Mesothelial cell of epicardium (in vitro differentiated cells): ENCODE measurements around the gene CDT1. TPM values are rescaled to one million over a fixed set of nuclear protein-coding genes. Genes with fewer than 3 reads are reported as not detected.
A peak's percentile ranks its signal among the peaks of the same experiment; 100 is the strongest.

Experiments used
- DNase-seq, 2 experiments: peaks; one replicate each; pipeline ENCODE4 v3.0.0; 2021; ENCODE audit warnings: low spot score in 2 of 2; ENCODE audit not compliant: unreplicated experiment in 2 of 2
- H3K27ac Mint-ChIP-seq: 2 replicates; pipeline ENCODE4 v1.8.0; 2021; ENCODE audit warnings: mixed read lengths
- H3K27me3 Mint-ChIP-seq: 2 replicates; pipeline ENCODE4 v1.8.0; 2021; ENCODE audit warnings: low read depth, mixed read lengths
- H3K36me3 Mint-ChIP-seq: 2 replicates; pipeline ENCODE4 v1.8.0; 2021; ENCODE audit warnings: mixed read lengths
- H3K4me1 Mint-ChIP-seq: 2 replicates; pipeline ENCODE4 v1.8.0; 2021; ENCODE audit warnings: mixed read lengths
- H3K4me3 Mint-ChIP-seq: 2 replicates; pipeline ENCODE4 v1.8.0; 2021; ENCODE audit warnings: mild to moderate bottlenecking, moderate library complexity, mixed read lengths
- H3K9me3 Mint-ChIP-seq: 2 replicates; pipeline ENCODE4 v1.8.0; 2021; ENCODE audit warnings: mixed read lengths
- CTCF ChIP-seq: fragments of 200-600 bp; sonication (generic); IDR thresholded peaks from one replicate; pipeline ENCODE4 v1.5.0; 2021; ENCODE audit warnings: antibody characterized with exemption; ENCODE audit not compliant: unreplicated experiment
- total RNA-seq: library from RNA; stranded (reverse); gene quantifications from 3 replicates; pipeline ENCODE4 v1.2.1, GENCODE V29; 2021

The CDT1 gene
- total RNA-seq, 1 donor from 2014 or later = 15.9 TPM

- Mint-ChIP-seq H3K4me1 (peaks cover 13% of the 10 kb centered on the region), H3K9me3 (no peaks in the 10 kb centered on the region), H3K27me3 (no peaks in the 10 kb centered on the region), H3K36me3 (no peaks in the 10 kb centered on the region), H3K4me3 (no peak overlapping the region), H3K27ac (no peak overlapping the region)
- DNase-seq = no peak
- TF ChIP-seq CTCF = no peak
These were observed 9.9 kb downstream of the CDT1 start for GRCh38 chr16:88813269-88814143.

- no peak for TF ChIP-seq CTCF
- Mint-ChIP-seq H3K9me3 (no peaks in the 10 kb centered on the region), H3K36me3 (no peaks in the 10 kb centered on the region), H3K4me1 (peaks cover 13% of the 10 kb centered on the region), H3K4me3 (no peak overlapping the region), H3K27me3 (no peaks in the 10 kb centered on the region), H3K27ac (no peak overlapping the region)
- no peak for DNase-seq
These were observed 10.5 kb downstream of the CDT1 start for GRCh38 chr16:88814144-88814502.

GRCh38 chr16:88815227-88815626 is 11.6 kb downstream of the CDT1 start:
- Mint-ChIP-seq H3K36me3 (no peaks in the 10 kb centered on the region), H3K4me1 (peaks cover 8% of the 10 kb centered on the region), H3K27me3 (no peaks in the 10 kb centered on the region), H3K9me3 (no peaks in the 10 kb centered on the region), H3K27ac (no peak overlapping the region), H3K4me3 (no peak overlapping the region)
- no peak for TF ChIP-seq CTCF
- no peak for DNase-seq

- no peaks in the 10 kb centered on the region for H3K36me3 Mint-ChIP-seq
- no peaks in the 10 kb centered on the region for H3K27me3 Mint-ChIP-seq
- TF ChIP-seq CTCF = peak; percentile 59
- peaks cover 2% of the 10 kb centered on the region for H3K4me1 Mint-ChIP-seq
- no peak overlapping the region for H3K27ac Mint-ChIP-seq
- no peak overlapping the region for H3K4me3 Mint-ChIP-seq
- DNase-seq = peak in 1 of 2 experiments; percentile 63
- no peaks in the 10 kb centered on the region for H3K9me3 Mint-ChIP-seq
These were observed 12.5 kb downstream of the CDT1 start for GRCh38 chr16:88815901-88816589.

- no peak for TF ChIP-seq CTCF
- Mint-ChIP-seq H3K4me1 (peaks cover under 1% of the 10 kb centered on the region), H3K27ac (no peak overlapping the region), H3K36me3 (no peaks in the 10 kb centered on the region), H3K9me3 (no peaks in the 10 kb centered on the region), H3K4me3 (no peak overlapping the region), H3K27me3 (no peaks in the 10 kb centered on the region)
- no peak for DNase-seq
These were observed 13.3 kb downstream of the CDT1 start for GRCh38 chr16:88816736-88817535.
